Fibroblast of lung (primary cell): ENCODE results near the gene SH3RF1.

Experiments used
- CTCF ChIP-seq, 2 donors: IDR thresholded peaks in 1 of 2; conservative IDR thresholded peaks in 1 of 2; 1 replicate in 1 of 2; 2 replicates in 1 of 2; pipeline ENCODE4 v1.5.1; 2011 to 2012; ENCODE audit warnings: low read length in 2 of 2, control low read depth in 1 of 2, inconsistent platforms in 1 of 2, low read depth in 1 of 2, mild to moderate bottlenecking in 1 of 2
- EZH2 ChIP-seq: IDR thresholded peaks from 2 replicates; pipeline ENCODE4 v1.5.1; 2012; ENCODE audit warnings: low read length, control low read depth, mild to moderate bottlenecking; ENCODE audit errors: missing control alignments

- TF ChIP-seq CTCF (conservative IDR thresholded peaks at IDR 0.05 in 1 of 2, IDR thresholded peaks at IDR 0.05 in 1 of 2; ENCODE audit: low read depth in 1 of 2, low read length in 2 of 2) (no peak), EZH2 (no peak)
Measured at GRCh38 chr4:169098969-169099690, 171.6 kb downstream of the SH3RF1 start.
